C4-2B (cell line): ENCODE results near the gene ROCK1.
"Not testable (repeated sequence)": the region's sequence is repeated elsewhere in the genome, so short reads cannot be mapped to it uniquely, and the experiment has no call there.

Experiments
- CTCF ChIP-seq: fragments of 450-650 bp; conservative IDR thresholded peaks from 2 replicates; pipeline ENCODE4 v1.5.1; 2017; ENCODE audit warnings: mild to moderate bottlenecking
- ZFX ChIP-seq: fragments of 450-650 bp; IDR thresholded peaks from 2 replicates; pipeline ENCODE4 v1.6.1; 2017

- TF ChIP-seq CTCF, ZFX: not testable (repeated sequence)
Measured at GRCh38 chr18:21137719-21138488, 26.3 kb upstream of the ROCK1 start.
